WI38 (cell line): ENCODE measurements around the gene MYO3B.
"Not testable (repeated sequence)": the region's sequence is repeated elsewhere in the genome, so short reads cannot be mapped to it uniquely, and the experiment has no call there.

Experiments used
- H3K4me3 ChIP-seq: 2 replicates; pipeline ENCODE4 v1.5.1; 2011; ENCODE audit warnings: low read depth, mild to moderate bottlenecking, control low read depth, low read length
- CTCF ChIP-seq: IDR thresholded peaks from 2 replicates; pipeline ENCODE4 v1.5.1; 2012; ENCODE audit warnings: low read depth, mild to moderate bottlenecking, control low read depth, low read length

The MYO3B gene

GRCh38 chr2:170610615-170611014, 432.7 kb downstream of the MYO3B start:
- TF ChIP-seq CTCF: no peak

GRCh38 chr2:170618948-170619347, 441.0 kb downstream of the MYO3B start:
- H3K4me3 ChIP-seq: not testable (repeated sequence)

More at GRCh38 chr2:170610615-170611014, 432.7 kb downstream of the MYO3B start:
- H3K4me3 ChIP-seq: no peak overlapping the region

GRCh38 chr2:170635094-170635493, 457.1 kb downstream of the MYO3B start:
- H3K4me3 ChIP-seq: not testable (repeated sequence)

- no peak for TF ChIP-seq CTCF
- no peak overlapping the region for H3K4me3 ChIP-seq
Observed at GRCh38 chr2:170639635-170640034, 461.7 kb downstream of the MYO3B start.

- TF ChIP-seq CTCF: no peak
Observed at GRCh38 chr2:170641961-170642360, 464.0 kb downstream of the MYO3B start.

GRCh38 chr2:170643346-170643745, 465.4 kb downstream of the MYO3B start:
- TF ChIP-seq CTCF: no peak
- H3K4me3 ChIP-seq: no peak overlapping the region

More at GRCh38 chr2:170641961-170642360, 464.0 kb downstream of the MYO3B start:
- H3K4me3 ChIP-seq: no peak overlapping the region

GRCh38 chr2:170647741-170648436, 469.9 kb downstream of the MYO3B start:
- H3K4me3 ChIP-seq: no peak overlapping the region
- TF ChIP-seq CTCF: no peak

GRCh38 chr2:170651624-170652325, 473.8 kb downstream of the MYO3B start:
- H3K4me3 ChIP-seq: no peak overlapping the region
- no peak for TF ChIP-seq CTCF
